Thyroid gland (tissue), 4 donors: ENCODE data around the gene GALNT9.

Experiments used
- POLR2A ChIP-seq, 2 donors: fragments of 450-650 bp; IDR thresholded peaks; one replicate each; pipeline ENCODE4 v1.6.1; 2017; ENCODE audit warnings: antibody characterized with exemption in 2 of 2, mild to moderate bottlenecking in 2 of 2, moderate library complexity in 1 of 2
- TF ChIP-seq, protein P1 (sequence below), 6 experiments: fragments of 200-600 bp in 3 of 6; fragments of 450-650 bp in 3 of 6; sonication (generic) in 3 of 6; IDR thresholded peaks; one replicate each; pipeline ENCODE4 v1.5.1; 2016 to 2019; ENCODE audit warnings: antibody characterized with exemption in 6 of 6, mild to moderate bottlenecking in 2 of 6, inconsistent platforms in 1 of 6, moderate library complexity in 1 of 6

DNA sequence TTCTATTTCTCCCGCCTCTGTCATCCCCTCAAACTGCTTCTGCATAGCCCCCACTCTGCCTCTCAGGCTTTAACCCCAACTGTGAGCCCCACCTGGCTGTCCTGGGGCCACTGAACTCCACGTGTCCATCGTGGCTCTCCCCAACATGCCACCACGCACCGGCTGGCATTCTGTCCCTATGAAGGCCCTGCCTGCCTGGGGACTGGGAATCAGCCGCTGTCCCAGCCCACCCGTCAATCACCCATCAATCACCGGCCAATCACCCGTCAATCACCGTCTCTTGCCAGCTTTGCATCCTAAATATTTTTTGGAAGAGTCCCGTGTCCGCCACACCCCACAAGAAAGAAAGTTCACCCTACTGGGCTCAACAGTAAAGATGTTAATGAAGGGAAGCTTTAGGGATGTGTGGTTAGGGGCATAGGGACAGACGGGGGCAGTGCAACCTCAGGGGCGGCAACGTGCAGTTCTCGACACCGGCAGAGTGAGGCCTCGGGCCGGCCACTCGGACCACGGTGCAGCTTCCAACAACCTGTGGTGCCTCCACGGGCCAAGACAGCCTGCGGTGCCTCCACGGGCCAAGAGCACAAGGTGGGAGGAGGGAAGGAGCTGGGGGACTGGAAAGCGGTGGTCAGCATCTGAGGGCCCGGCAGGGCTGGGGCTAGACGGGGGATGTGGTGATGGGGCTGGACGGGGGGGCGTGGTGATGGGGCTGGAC is 85.6 kb downstream of the GALNT9 start:
- TF ChIP-seq, protein P1, sequence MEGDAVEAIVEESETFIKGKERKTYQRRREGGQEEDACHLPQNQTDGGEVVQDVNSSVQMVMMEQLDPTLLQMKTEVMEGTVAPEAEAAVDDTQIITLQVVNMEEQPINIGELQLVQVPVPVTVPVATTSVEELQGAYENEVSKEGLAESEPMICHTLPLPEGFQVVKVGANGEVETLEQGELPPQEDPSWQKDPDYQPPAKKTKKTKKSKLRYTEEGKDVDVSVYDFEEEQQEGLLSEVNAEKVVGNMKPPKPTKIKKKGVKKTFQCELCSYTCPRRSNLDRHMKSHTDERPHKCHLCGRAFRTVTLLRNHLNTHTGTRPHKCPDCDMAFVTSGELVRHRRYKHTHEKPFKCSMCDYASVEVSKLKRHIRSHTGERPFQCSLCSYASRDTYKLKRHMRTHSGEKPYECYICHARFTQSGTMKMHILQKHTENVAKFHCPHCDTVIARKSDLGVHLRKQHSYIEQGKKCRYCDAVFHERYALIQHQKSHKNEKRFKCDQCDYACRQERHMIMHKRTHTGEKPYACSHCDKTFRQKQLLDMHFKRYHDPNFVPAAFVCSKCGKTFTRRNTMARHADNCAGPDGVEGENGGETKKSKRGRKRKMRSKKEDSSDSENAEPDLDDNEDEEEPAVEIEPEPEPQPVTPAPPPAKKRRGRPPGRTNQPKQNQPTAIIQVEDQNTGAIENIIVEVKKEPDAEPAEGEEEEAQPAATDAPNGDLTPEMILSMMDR (IDR thresholded peaks at IDR 0.05), result peak in 1 of 6 experiments; percentile 11
- TF ChIP-seq POLR2A (IDR thresholded peaks at IDR 0.05), result no peak
